GM21381 (cell line): ENCODE measurements around the gene ANO3.
"Not testable (repeated sequence)": the region's sequence is repeated elsewhere in the genome, so short reads cannot be mapped to it uniquely, and the experiment has no call there.

Source experiments
- ATAC-seq: cut with Tn5 transposase; IDR thresholded peaks from one replicate; pipeline ENCODE4 v1.9.1; 2021; ENCODE audit warnings: mild to moderate bottlenecking, moderate library complexity; ENCODE audit not compliant: unreplicated experiment

Gene ANO3

GRCh38 chr11:26571861-26572654 is 240.1 kb downstream of the ANO3 start, which contains the start of gene MUC15:
Gene MUC15, minus strand, starts transcription at chr11:26572263. Its CDS starts 5,169 bp downstream, at chr11:26567094.
- ATAC-seq: no peak

GRCh38 chr11:26572770-26573402 is 241.0 kb downstream of the ANO3 start:
- no peak for ATAC-seq

GRCh38 chr11:26573896-26574295 is 242.0 kb downstream of the ANO3 start:
- ATAC-seq: no peak

- no peak for ATAC-seq
Measured at GRCh38 chr11:26575946-26576345, 244.0 kb downstream of the ANO3 start.

- ATAC-seq: no peak
Measured at GRCh38 chr11:26578998-26579661, 247.2 kb downstream of the ANO3 start.

GRCh38 chr11:26579683-26580082 is 247.8 kb downstream of the ANO3 start:
- ATAC-seq: no peak

- ATAC-seq: no peak
Measured at GRCh38 chr11:26580929-26581328, 249.0 kb downstream of the ANO3 start.

GRCh38 chr11:26583550-26583949 is 251.6 kb downstream of the ANO3 start:
- no peak for ATAC-seq

- no peak for ATAC-seq
Measured at GRCh38 chr11:26584818-26585217, 252.9 kb downstream of the ANO3 start.

- ATAC-seq: no peak
Measured at GRCh38 chr11:26587073-26587472, 255.1 kb downstream of the ANO3 start.

- ATAC-seq: no peak
Measured at GRCh38 chr11:26593691-26594090, 261.8 kb downstream of the ANO3 start.

- ATAC-seq: not testable (repeated sequence)
Measured at GRCh38 chr11:26595207-26595865, 263.4 kb downstream of the ANO3 start.

- not testable (repeated sequence) for ATAC-seq
Measured at GRCh38 chr11:26597049-26597689, 265.2 kb downstream of the ANO3 start.

GRCh38 chr11:26597899-26598298 is 266.0 kb downstream of the ANO3 start:
- no peak for ATAC-seq

- ATAC-seq: no peak
Measured at GRCh38 chr11:26599425-26599824, 267.5 kb downstream of the ANO3 start.

- ATAC-seq: no peak
Measured at GRCh38 chr11:26599876-26600434, 268.0 kb downstream of the ANO3 start.

- ATAC-seq: no peak
Measured at GRCh38 chr11:26607725-26608506, 276.0 kb downstream of the ANO3 start.

GRCh38 chr11:26608507-26609146 is 276.7 kb downstream of the ANO3 start:
- no peak for ATAC-seq

GRCh38 chr11:26613759-26614158 is 281.8 kb downstream of the ANO3 start:
- no peak for ATAC-seq
